Neural progenitor cell (in vitro differentiated cells): ENCODE data around the gene ANKRD11.
"Not testable (repeated sequence)": the region's sequence is repeated elsewhere in the genome, so short reads cannot be mapped to it uniquely, and the experiment has no call there.

Experiments used
- CTCF ChIP-seq: fragments of 200-600 bp; sonication (generic); IDR thresholded peaks from 2 replicates; pipeline ENCODE4 v1.5.1; 2017; ENCODE audit warnings: antibody characterized with exemption, mild to moderate bottlenecking
- EZH2phosphoT487 ChIP-seq: fragments of 200-600 bp; sonication (generic); IDR thresholded peaks from 2 replicates; pipeline ENCODE4 v1.6.1; 2017; ENCODE audit warnings: antibody characterized with exemption

DNA sequence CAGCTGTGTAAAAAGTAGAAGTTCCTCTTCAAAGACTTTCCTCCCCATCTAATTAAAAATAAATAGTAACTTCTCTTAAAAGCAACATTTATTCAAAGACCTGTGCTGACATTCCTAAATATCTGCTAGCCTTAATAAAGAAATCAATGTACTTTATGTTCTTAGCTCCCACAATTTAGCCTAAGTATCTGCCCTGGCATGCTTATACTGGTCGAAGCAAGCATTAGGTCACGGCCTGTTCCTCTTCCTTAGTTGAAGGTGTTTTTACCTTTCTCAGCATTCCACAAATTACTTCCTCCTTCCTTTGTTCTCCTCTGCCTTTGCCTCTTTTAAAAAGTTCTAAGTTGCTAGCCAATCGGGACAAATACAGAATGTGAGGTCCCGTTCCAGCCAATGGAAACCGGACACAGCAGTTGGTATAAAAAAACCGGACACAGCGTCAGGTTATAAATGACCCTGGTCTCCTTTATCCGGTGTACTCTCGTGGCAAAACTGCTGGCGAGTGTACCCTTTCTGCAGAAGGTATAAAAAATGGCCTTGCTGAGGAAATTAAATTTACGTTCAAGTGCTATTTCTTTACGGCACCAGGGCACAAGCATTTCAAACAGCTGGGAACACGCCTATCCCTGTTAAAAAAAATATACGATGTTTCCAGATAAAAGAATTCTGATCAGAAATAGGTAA, 127.7 kb downstream of the ANKRD11 start:
- TF ChIP-seq EZH2phosphoT487, CTCF: not testable (repeated sequence)
